ENCODE data around the gene ELMO1. TPM values are rescaled to one million over a fixed set of nuclear protein-coding genes. Genes with fewer than 3 reads are reported as not detected.

Gene ELMO1
- total and polyA plus RNA-seq, 10 of the 15 experiments (the other 5 are each of a cell fraction or from before 2014, with no cell fraction given) = 22.6 to 85.9 (median 56.6) TPM

GRCh38 chr7:37320848-37321468 lies 127.7 kb downstream of the ELMO1 start:
- POLR2A ChIA-PET = interaction anchor here (0.6 kb wide), 1 partner anchor 27 kb away, joined by 4 read pairs; no protein-coding TSS in a partner anchor
- RAD21 ChIA-PET (ENCODE audit: unreplicated experiment) = no interaction called here
- TF ChIP-seq BHLHE40 (IDR thresholded peaks at IDR 0.05; ENCODE audit: borderline replicate concordance in 1 of 2, low read depth in 2 of 2, low read length in 1 of 2) (no peak), RFX5 (IDR thresholded peaks at IDR 0.05; ENCODE audit: low read depth, low read length) (no peak), YBX1 (IDR thresholded peaks at IDR 0.05) (no peak), SP1 (IDR thresholded peaks at IDR 0.05; ENCODE audit: low read depth, low read length) (no peak), USF1 (IDR thresholded peaks at IDR 0.05; ENCODE audit: borderline replicate concordance, extremely low read length, insufficient read depth, low read depth, low read length) (no peak), ZNF217 (IDR thresholded peaks at IDR 0.05) (no peak), ATF3 (IDR thresholded peaks at IDR 0.05; ENCODE audit: borderline replicate concordance, extremely low read depth, low read depth, low read length) (no peak), RAD51 (IDR thresholded peaks at IDR 0.05) (no peak), E2F8 (IDR thresholded peaks at IDR 0.05; ENCODE audit: low read depth, partially characterized antibody) (no peak), NFYA (IDR thresholded peaks at IDR 0.05; ENCODE audit: borderline replicate concordance, low read depth, low read length) (no peak), ATF7 (IDR thresholded peaks at IDR 0.05; ENCODE audit: low read depth) (no peak), EP300 (IDR thresholded peaks at IDR 0.05; ENCODE audit: borderline replicate concordance in 1 of 2, control insufficient read depth in 1 of 2, low read depth in 2 of 2, low read length in 2 of 2) (no peak), ATF2 (IDR thresholded peaks at IDR 0.05; ENCODE audit: low read length) (no peak), MEF2B (IDR thresholded peaks at IDR 0.05; ENCODE audit: partially characterized antibody, poor library complexity, severe bottlenecking) (no peak), MTA3 (IDR thresholded peaks at IDR 0.05; ENCODE audit: borderline replicate concordance, low read length) (no peak), ZBTB33 (IDR thresholded peaks at IDR 0.05) (no peak)

More at GRCh38 chr7:37320848-37321468, 127.7 kb downstream of the ELMO1 start:
- Histone ChIP-seq H3K9ac (ENCODE audit: control insufficient read depth, insufficient read depth, low read length) (no peak overlapping the region), H3K36me3 (ENCODE audit: control insufficient read depth in 2 of 2, insufficient read depth in 2 of 2, low read length in 1 of 2) (peaks cover 0 to 2% of the 10 kb centered on the region in 2 experiments; a peak in 2 of 4 replicates), H3K79me2 (ENCODE audit: control insufficient read depth, insufficient read depth, low read length) (peaks cover 3% of the 10 kb centered on the region), H3K9me3 (replicated peaks; ENCODE audit: control insufficient read depth, insufficient read depth, low read length) (no peaks in the 10 kb centered on the region; the same call in 2 of the 3 replicates), H3K27me3 (replicated peaks in 1 of 2; ENCODE audit: control insufficient read depth in 2 of 2, insufficient read depth in 2 of 2, low read length in 1 of 2) (no peaks in the 10 kb centered on the region), H3K27ac (ENCODE audit: control insufficient read depth, insufficient read depth) (no peak overlapping the region), H4K20me1 (ENCODE audit: control insufficient read depth, insufficient read depth) (no peaks in the 10 kb centered on the region), H3K4me2 (ENCODE audit: control insufficient read depth, insufficient read depth) (no peak overlapping the region), H3K4me3 (no peak overlapping the region), H2AFZ (ENCODE audit: control insufficient read depth, low read depth, low read length) (no peak overlapping the region), H3K4me1 (ENCODE audit: control insufficient read depth, insufficient read depth, low read length) (peaks cover 5% of the 10 kb centered on the region; the same call in 1 of the 2 replicates)
- ATAC-seq (no peak), DNase-seq (ENCODE audit: low read depth, low spot score) (no peak), FAIRE-seq (no peak)
- in situ Hi-C loops (cut with MboI) (no loop called here), intact Hi-C loops (cut with micrococcal nuclease; ENCODE audit: unreplicated experiment) (no loop called here)
- CTCF ChIA-PET = interaction anchor here (1.0 to 1.3 kb wide), 2 partner anchors 31 to 32 kb away, joined by 4 to 5 read pairs; no protein-coding TSS in a partner anchor
- SMC1A ChIA-PET (ENCODE audit: uncharacterized antibody, unreplicated experiment) = interaction anchor here (2.0 kb wide), 1 partner anchor 12 kb away, joined by 7 read pairs; no protein-coding TSS in a partner anchor
- no TSS peak for BruUV-seq (replicated peaks)
- 93% methylated on average over 10 of the region's 10 CpGs for WGBS (ENCODE audit: insufficient coverage, insufficient replicate concordance, low lambda C conversion rate, missing lambda C conversion rate)

Measured in GM12878 (cell line).